ENCODE data around the gene PRKCQ. TPM values are rescaled to one million over a fixed set of nuclear protein-coding genes. Genes with fewer than 3 reads are reported as not detected.
A peak's percentile ranks its signal among the peaks of the same experiment; 100 is the strongest.

Gene PRKCQ
- total and polyA plus RNA-seq, 9 donors = 8.4 to 21.9 (median 14.7) TPM

GRCh38 chr10:6404127-6405072 lies 175.7 kb downstream of the PRKCQ start:
- no peak overlapping the region for H3K27ac ChIP-seq (ENCODE audit: low read length)
- no peak for DNase-seq
- 69% methylated on average over 1 of the region's 1 CpG for WGBS (ENCODE audit: insufficient coverage)

GRCh38 chr10:6402960-6403359 lies 177.1 kb downstream of the PRKCQ start:
- Histone ChIP-seq H3K4me3 (ENCODE audit: low read length) (no peak overlapping the region), H3K4me1 (ENCODE audit: control insufficient read depth, insufficient read depth, low read length) (peaks cover 4% of the 10 kb centered on the region), H3K9me3 (replicated peaks; ENCODE audit: control insufficient read depth, low read depth, low read length) (no peaks in the 10 kb centered on the region), H3K27ac (ENCODE audit: low read length) (no peak overlapping the region), H3K27me3 (ENCODE audit: control insufficient read depth, insufficient read depth, low read length) (peaks cover 5% of the 10 kb centered on the region), H3K36me3 (ENCODE audit: control insufficient read depth, insufficient read depth, low read length) (no peaks in the 10 kb centered on the region)
- 88% methylated on average over 6 of the region's 8 CpGs for WGBS (ENCODE audit: insufficient coverage)
- no peak for DNase-seq

More at GRCh38 chr10:6404127-6405072, 175.7 kb downstream of the PRKCQ start:
- H3K27me3 ChIP-seq (ENCODE audit: control insufficient read depth, insufficient read depth, low read length) = peaks cover 5% of the 10 kb centered on the region
- no peaks in the 10 kb centered on the region for H3K9me3 ChIP-seq (replicated peaks; ENCODE audit: control insufficient read depth, low read depth, low read length)
- peaks cover 4% of the 10 kb centered on the region for H3K4me1 ChIP-seq (ENCODE audit: control insufficient read depth, insufficient read depth, low read length)
- H3K36me3 ChIP-seq (ENCODE audit: control insufficient read depth, insufficient read depth, low read length) = no peaks in the 10 kb centered on the region
- no peak overlapping the region for H3K4me3 ChIP-seq (ENCODE audit: low read length)

- DNase-seq = no peak
- 60% methylated on average over 9 of the region's 9 CpGs for WGBS (ENCODE audit: insufficient coverage)
- Histone ChIP-seq H3K27ac (ENCODE audit: low read length) (no peak overlapping the region), H3K4me3 (ENCODE audit: low read length) (no peak overlapping the region), H3K36me3 (ENCODE audit: control insufficient read depth, insufficient read depth, low read length) (no peaks in the 10 kb centered on the region), H3K4me1 (ENCODE audit: control insufficient read depth, insufficient read depth, low read length) (peaks cover 4% of the 10 kb centered on the region), H3K27me3 (ENCODE audit: control insufficient read depth, insufficient read depth, low read length) (peaks cover 5% of the 10 kb centered on the region), H3K9me3 (replicated peaks; ENCODE audit: control insufficient read depth, low read depth, low read length) (no peaks in the 10 kb centered on the region)
Observed at GRCh38 chr10:6402349-6402709, 177.7 kb downstream of the PRKCQ start.

- no peaks in the 10 kb centered on the region for H3K36me3 ChIP-seq (ENCODE audit: control insufficient read depth, insufficient read depth, low read length)
- peak; percentile 92 for DNase-seq
- H3K4me3 ChIP-seq (ENCODE audit: low read length) = peak overlapping the region; percentile 24
- 19% methylated on average over 6 of the region's 18 CpGs for WGBS (ENCODE audit: insufficient coverage)
- H3K27ac ChIP-seq (ENCODE audit: low read length) = no peak overlapping the region
- H3K9me3 ChIP-seq (replicated peaks; ENCODE audit: control insufficient read depth, low read depth, low read length) = no peaks in the 10 kb centered on the region
- peaks cover 4% of the 10 kb centered on the region for H3K4me1 ChIP-seq (ENCODE audit: control insufficient read depth, insufficient read depth, low read length)
- H3K27me3 ChIP-seq (ENCODE audit: control insufficient read depth, insufficient read depth, low read length) = peaks cover 5% of the 10 kb centered on the region
Observed at GRCh38 chr10:6401558-6402348, 178.3 kb downstream of the PRKCQ start.

GRCh38 chr10:6400821-6401465 lies 179.1 kb downstream of the PRKCQ start:
- WGBS (ENCODE audit: insufficient coverage) = 85% methylated on average over 7 of the region's 12 CpGs
- H3K4me3 ChIP-seq (ENCODE audit: low read length) = no peak overlapping the region
- H3K9me3 ChIP-seq (replicated peaks; ENCODE audit: control insufficient read depth, low read depth, low read length) = no peaks in the 10 kb centered on the region
- peaks cover 5% of the 10 kb centered on the region for H3K27me3 ChIP-seq (ENCODE audit: control insufficient read depth, insufficient read depth, low read length)
- no peaks in the 10 kb centered on the region for H3K36me3 ChIP-seq (ENCODE audit: control insufficient read depth, insufficient read depth, low read length)
- H3K27ac ChIP-seq (ENCODE audit: low read length) = no peak overlapping the region
- H3K4me1 ChIP-seq (ENCODE audit: control insufficient read depth, insufficient read depth, low read length) = peaks cover 4% of the 10 kb centered on the region
- DNase-seq = no peak

GRCh38 chr10:6400331-6400730 lies 179.7 kb downstream of the PRKCQ start:
- Histone ChIP-seq H3K27me3 (ENCODE audit: control insufficient read depth, insufficient read depth, low read length) (peaks cover 5% of the 10 kb centered on the region), H3K4me1 (ENCODE audit: control insufficient read depth, insufficient read depth, low read length) (peaks cover 4% of the 10 kb centered on the region), H3K9me3 (replicated peaks; ENCODE audit: control insufficient read depth, low read depth, low read length) (no peaks in the 10 kb centered on the region), H3K36me3 (ENCODE audit: control insufficient read depth, insufficient read depth, low read length) (no peaks in the 10 kb centered on the region), H3K27ac (ENCODE audit: low read length) (no peak overlapping the region), H3K4me3 (ENCODE audit: low read length) (no peak overlapping the region)
- 71% methylated on average over 2 of the region's 7 CpGs for WGBS (ENCODE audit: insufficient coverage)
- DNase-seq = peak; percentile 27

GRCh38 chr10:6399879-6400278 lies 180.2 kb downstream of the PRKCQ start:
- Histone ChIP-seq H3K9me3 (replicated peaks; ENCODE audit: control insufficient read depth, low read depth, low read length) (no peaks in the 10 kb centered on the region), H3K27me3 (ENCODE audit: control insufficient read depth, insufficient read depth, low read length) (peaks cover 5% of the 10 kb centered on the region), H3K36me3 (ENCODE audit: control insufficient read depth, insufficient read depth, low read length) (no peaks in the 10 kb centered on the region), H3K27ac (ENCODE audit: low read length) (no peak overlapping the region), H3K4me3 (ENCODE audit: low read length) (no peak overlapping the region), H3K4me1 (ENCODE audit: control insufficient read depth, insufficient read depth, low read length) (peaks cover 4% of the 10 kb centered on the region)
- no peak for DNase-seq
- 62% methylated on average over 5 of the region's 8 CpGs for WGBS (ENCODE audit: insufficient coverage)

- H3K36me3 ChIP-seq (ENCODE audit: control insufficient read depth, insufficient read depth, low read length) = no peaks in the 10 kb centered on the region
- no peak overlapping the region for H3K4me3 ChIP-seq (ENCODE audit: low read length)
- peaks cover 4% of the 10 kb centered on the region for H3K4me1 ChIP-seq (ENCODE audit: control insufficient read depth, insufficient read depth, low read length)
- H3K9me3 ChIP-seq (replicated peaks; ENCODE audit: control insufficient read depth, low read depth, low read length) = no peaks in the 10 kb centered on the region
- no peak overlapping the region for H3K27ac ChIP-seq (ENCODE audit: low read length)
- WGBS (ENCODE audit: insufficient coverage) = 38% methylated on average over 1 of the region's 5 CpGs
- H3K27me3 ChIP-seq (ENCODE audit: control insufficient read depth, insufficient read depth, low read length) = peaks cover 5% of the 10 kb centered on the region
- DNase-seq = peak; percentile 74
Observed at GRCh38 chr10:6399231-6399741, 180.8 kb downstream of the PRKCQ start.

- no CpG with 5 or more reads among the region's 2 CpGs for WGBS (ENCODE audit: insufficient coverage)
- Histone ChIP-seq H3K4me3 (ENCODE audit: low read length) (no peak overlapping the region), H3K4me1 (ENCODE audit: control insufficient read depth, insufficient read depth, low read length) (peaks cover 4% of the 10 kb centered on the region), H3K27me3 (ENCODE audit: control insufficient read depth, insufficient read depth, low read length) (peaks cover 5% of the 10 kb centered on the region), H3K36me3 (ENCODE audit: control insufficient read depth, insufficient read depth, low read length) (no peaks in the 10 kb centered on the region), H3K9me3 (replicated peaks; ENCODE audit: control insufficient read depth, low read depth, low read length) (no peaks in the 10 kb centered on the region), H3K27ac (ENCODE audit: low read length) (no peak overlapping the region)
- DNase-seq = no peak
Observed at GRCh38 chr10:6398399-6398798, 181.7 kb downstream of the PRKCQ start.

Measured in muscle of leg (tissue), 11 donors.